Endometrial microvascular endothelial cells (primary cell): ENCODE results near the gene TIPRL. TPM values are rescaled to one million over a fixed set of nuclear protein-coding genes. Genes with fewer than 3 reads are reported as not detected.
"Not testable (repeated sequence)": the region's sequence is repeated elsewhere in the genome, so short reads cannot be mapped to it uniquely, and the experiment has no call there.

ENCODE experiments used
- in situ Hi-C: cut with HindIII; loops from 2 replicates; pipeline ENCODE4 v1.10.0; 2017; ENCODE audit warnings: low sequenced_read_pairs, low pct_unique_long_range_greater_than_20kb; ENCODE audit errors: inconsistent ontology term
- total RNA-seq: library from RNA; depleted of rRNA; stranded (reverse); fragments of >200 nt; gene quantifications from one replicate; pipeline ENCODE4 v1.2.3, GENCODE V29; 2015; ENCODE audit errors: inconsistent ontology term

The TIPRL gene
- total RNA-seq, 1 donor from 2014 or later: 29.9 TPM

- in situ Hi-C loops: no loop called here
Observed at GRCh38 chr1:168155910-168156309, 22.9 kb upstream of the TIPRL start.

GRCh38 chr1:168157638-168158037 lies 21.1 kb upstream of the TIPRL start:
- in situ Hi-C loops: no loop called here

DNA sequence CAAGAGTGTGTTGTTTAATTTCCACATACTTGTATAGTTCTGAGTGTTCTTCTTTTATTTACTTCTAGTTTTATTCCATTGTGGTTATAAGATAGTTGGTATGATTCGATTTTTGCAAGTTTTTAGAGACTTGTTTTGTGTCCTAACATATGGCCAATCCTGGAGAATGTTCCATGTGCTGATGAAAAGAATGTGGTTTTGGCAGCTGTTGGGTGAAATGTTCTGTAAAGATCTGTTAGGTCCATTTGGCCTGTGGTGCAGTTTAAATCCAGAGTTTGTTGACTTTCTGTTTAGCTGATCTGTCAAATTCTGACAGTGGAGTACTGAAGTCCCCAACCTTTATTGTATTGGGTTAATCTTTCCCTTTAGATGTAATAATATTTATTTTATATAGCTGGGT lies 19.5 kb upstream of the TIPRL start:
- in situ Hi-C loops: no loop called here

GRCh38 chr1:168159979-168160378 lies 18.8 kb upstream of the TIPRL start:
- in situ Hi-C loops: no loop called here

DNA sequence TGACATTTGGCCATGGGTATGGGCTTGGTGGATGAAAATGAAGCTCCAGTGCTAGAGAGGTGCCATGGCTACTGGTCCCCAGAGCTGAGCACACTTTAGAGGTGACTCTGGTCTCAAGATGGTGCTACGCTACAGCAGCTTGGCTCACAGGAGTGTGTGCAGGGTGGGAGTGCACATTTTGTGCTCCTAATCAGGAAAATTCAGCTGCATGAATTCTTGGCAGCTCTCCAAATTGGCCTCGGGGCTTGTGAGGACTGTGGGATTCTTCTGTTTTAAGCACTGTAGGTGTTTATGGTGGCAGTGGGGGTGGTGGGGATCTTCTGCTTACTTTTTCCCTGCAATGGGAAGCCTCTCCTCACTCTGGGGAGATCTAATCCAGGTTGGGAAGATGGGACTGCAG lies 17.3 kb upstream of the TIPRL start:
- in situ Hi-C loops: no loop called here

DNA sequence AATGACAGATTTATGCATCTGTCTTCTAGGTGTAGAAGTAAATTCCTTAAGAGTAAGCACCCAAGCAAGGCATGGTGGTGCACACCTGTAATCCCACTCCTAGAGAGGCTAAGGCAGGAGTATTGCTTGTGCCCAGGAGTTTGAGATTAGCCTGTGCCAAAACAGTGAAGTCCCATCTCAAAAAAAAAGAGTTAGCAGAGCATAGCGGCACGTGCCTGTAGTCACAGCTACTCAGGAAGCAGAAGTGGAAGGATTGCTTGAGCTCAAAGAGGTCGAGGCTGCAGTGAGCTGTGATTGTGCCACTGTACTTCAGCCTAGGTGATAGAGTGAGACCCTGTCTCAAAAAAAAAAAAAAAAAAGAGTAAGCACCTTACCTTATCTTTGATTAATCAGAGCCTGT lies 15.1 kb upstream of the TIPRL start:
- in situ Hi-C loops: no loop called here

GRCh38 chr1:168164771-168165170 lies 14.0 kb upstream of the TIPRL start:
- in situ Hi-C loops: no loop called here

DNA sequence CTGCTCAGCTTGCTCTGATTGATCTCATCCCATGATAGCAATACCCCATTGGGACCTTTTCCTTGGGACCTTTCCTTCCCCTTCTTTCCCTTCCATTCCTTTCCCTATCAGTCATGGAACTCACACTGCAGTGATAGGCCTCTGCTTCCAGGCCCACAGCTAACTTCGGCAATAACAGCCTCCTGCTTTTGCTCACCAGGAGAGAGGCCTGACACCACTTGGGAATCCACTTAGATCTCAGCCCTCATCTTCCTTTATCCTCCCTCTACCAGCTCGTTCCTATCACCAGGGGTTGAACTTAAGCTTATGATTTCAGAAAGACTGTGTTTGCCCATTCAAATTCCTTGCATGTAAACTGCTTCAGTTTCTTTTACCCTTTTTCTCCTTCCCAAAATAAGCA lies 11.0 kb upstream of the TIPRL start:
- in situ Hi-C loops: no loop called here

DNA sequence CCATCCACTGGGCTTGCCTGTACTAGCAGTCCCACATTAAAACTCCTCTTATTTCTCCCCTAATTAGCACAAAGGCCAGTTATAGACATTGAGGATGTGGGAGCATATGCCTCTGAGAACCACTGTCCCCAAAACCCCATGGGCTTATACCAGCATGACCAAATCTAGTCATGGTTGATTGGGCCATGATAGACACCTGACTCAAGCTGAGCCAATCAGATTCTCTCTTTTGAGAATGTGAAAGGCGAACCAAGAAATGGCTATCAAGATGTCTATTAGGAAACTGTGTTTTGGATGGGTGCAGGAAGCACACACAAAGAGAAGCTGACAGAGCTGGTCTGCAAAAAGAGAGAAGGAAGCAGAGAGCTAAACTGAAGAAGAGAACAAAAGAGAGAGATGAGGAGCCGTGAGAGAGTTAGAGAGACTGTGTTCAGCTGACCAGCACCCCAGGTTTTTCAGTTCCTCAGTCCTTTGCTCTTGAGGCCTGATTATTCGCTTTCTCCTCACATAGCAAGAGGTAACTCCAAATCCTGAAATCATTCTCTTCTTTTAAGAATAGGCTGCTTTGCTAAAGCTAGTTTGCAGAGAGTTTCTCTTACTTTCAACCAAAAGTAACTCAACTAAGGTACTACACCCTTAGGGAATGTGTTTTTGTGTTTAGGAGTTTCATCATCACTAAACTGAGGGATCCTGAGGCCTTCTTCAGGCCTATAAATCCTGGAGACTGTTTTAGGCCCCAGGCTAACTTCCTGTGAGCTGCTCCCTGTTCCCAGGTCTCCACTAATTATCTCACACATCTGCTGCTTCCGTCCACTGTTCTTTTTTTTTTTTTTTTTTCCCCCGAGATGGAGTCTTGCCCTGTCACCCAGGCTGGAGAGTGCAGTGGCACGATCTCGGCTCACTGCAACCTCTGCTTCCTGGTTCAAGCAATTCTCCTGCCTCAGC lies 7.9 kb upstream of the TIPRL start:
- in situ Hi-C loops: no loop called here

GRCh38 chr1:168172250-168172915 lies 6.4 kb upstream of the TIPRL start:
- in situ Hi-C loops: no loop called here

DNA sequence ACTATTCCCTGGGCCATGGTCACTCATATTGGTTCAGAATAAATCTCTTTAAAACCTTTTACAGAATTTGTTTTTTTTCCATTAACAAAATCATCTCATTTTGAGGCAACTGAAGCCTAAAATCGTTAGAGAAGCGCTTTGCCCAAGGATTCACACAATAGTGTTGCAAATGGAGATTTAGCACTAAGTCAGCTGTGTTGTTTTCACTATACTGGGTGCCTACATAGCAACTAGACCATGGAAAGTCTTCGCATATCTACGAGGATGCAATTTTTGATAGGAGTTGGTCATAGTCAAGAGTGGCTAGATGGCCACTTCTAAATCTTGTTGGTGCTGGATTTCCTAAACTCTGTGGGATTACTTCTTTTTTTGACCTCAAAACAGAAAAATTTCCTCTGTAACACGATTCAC lies 530 bp upstream of the TIPRL start:
- in situ Hi-C loops: no loop called here

DNA sequence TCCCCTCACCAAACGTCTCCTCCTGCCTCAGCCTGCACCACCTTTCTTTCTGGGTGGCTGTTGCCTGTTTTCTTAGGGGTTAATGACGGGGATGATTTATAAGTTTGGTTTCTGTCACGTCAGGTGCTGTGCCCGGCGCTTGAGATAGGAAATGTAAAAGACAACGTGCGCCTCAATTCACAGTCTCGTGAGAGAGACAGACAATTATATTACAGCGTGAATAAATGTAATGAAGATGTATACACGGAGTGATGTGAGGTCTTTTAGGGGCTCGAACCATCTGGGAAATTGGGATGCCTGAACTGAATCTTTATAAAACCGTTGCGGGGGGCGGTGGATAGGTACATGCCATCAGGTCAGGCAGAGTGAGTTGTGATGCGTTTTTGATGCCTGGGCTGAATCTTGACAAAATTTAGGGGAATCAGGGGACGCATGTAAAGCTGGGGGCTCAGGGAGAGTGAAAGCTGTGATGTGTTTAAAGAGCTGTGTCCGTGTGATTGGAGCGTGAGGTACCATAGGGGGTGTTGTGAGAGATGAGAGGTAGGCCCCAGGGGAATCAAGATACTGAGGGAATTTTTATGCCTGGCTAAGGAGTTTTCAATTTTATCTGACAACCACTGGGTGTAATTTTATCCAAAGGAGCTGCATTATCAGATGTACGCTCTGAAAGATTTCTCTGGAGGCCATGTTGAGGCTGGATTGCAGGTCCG lies 831 bp downstream of the TIPRL start:
- in situ Hi-C loops: no loop called here

GRCh38 chr1:168180148-168180524 lies 1.4 kb downstream of the TIPRL start:
- in situ Hi-C loops: no loop called here

GRCh38 chr1:168181063-168181720 lies 2.4 kb downstream of the TIPRL start:
- in situ Hi-C loops: not testable (repeated sequence)

DNA sequence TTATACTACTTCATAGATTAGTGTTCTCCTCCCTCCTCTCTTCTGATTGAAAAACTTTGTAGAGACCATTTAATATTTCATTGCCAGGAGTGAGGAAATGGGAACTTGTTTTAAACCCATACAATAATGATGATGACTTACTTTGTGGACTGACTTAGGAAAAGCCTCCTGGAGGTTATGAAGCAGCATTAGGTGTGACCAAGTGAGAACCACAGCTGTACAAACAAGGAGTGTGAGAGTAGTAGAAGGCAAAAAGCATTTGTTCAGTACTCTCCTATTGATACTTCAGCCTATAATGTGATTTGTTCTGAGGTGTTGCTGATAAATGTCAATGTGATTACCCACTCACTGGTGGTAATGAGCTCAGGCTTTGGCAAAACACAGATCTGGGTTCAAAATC lies 8.4 kb downstream of the TIPRL start:
- in situ Hi-C loops: no loop called here

- in situ Hi-C loops: no loop called here
Observed at GRCh38 chr1:168190403-168190802, 11.6 kb downstream of the TIPRL start.

DNA sequence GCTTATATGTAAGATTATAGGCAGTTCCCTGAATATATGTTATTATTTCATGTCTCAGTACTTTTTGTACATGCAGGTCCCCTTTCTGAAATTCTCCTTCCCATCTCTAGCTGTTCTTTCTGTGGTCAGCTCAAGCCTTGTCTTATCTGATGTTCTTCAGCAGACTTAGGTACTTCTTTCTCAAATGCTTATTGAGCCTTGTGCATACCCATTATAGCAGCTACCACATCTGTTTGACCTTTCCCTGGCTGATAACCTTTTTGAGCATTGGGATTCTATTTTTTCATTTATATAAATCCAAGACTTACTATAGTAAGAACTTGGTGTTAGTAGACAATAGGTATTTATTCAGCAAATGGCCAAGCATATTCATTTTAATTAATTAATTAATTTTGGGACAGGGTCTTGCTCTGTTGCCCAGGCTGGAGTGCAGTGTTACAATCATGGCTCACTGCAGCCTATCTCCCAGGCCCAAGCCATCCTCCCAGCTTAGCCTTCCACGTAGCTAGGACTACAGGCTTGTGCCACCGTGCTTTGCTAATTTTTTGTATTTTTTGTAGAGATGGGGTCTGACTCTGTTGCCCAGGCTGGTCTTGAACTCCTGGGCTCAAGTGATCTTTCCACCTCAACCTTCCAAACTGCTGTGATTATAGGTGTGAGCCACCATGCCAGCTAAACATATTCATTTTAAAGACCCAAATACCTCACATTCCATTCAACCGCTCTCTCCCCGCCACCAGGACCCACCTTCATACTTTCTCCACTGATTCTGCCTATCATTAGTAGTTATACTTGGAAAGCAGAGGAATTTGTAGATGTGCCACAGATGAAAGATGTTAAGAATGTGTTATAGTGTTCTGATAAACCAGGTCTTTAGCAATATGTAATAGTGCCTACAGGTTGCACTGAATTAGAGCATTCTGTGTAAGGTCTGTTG lies 16.7 kb downstream of the TIPRL start:
- in situ Hi-C loops: no loop called here

- in situ Hi-C loops: no loop called here
Observed at GRCh38 chr1:168199056-168199455, 20.3 kb downstream of the TIPRL start.
